Gastroesophageal sphincter (tissue), 4 donors: ENCODE data around the gene ROBO1. TPM values are rescaled to one million over a fixed set of nuclear protein-coding genes. Genes with fewer than 3 reads are reported as not detected.
"Not testable (repeated sequence)": the region's sequence is repeated elsewhere in the genome, so short reads cannot be mapped to it uniquely, and the experiment has no call there.

Experiments
- ATAC-seq: fragments of 150-250 bp; one replicate; pipeline ENCODE4 v1.9.1; 2016; ENCODE audit warnings: mild to moderate bottlenecking, moderate library complexity
- H3K27ac ChIP-seq, 4 donors: fragments of 200-600 bp; sonication (generic) in 3 of 4; 1 replicate in 3 of 4; 2 replicates in 1 of 4; pipeline ENCODE4 v1.5.1; 2016 to 2019
- H3K27me3 ChIP-seq: fragments of 200-600 bp; sonication (generic); one replicate; pipeline ENCODE4 v1.5.1; 2019
- H3K36me3 ChIP-seq, 2 donors: fragments of 200-600 bp; sonication (generic); one replicate each; pipeline ENCODE4 v1.5.1; 2019; ENCODE audit warnings: control low read depth in 1 of 2
- H3K4me1 ChIP-seq, 3 donors: fragments of 200-600 bp; sonication (generic); 1 replicate in 2 of 3; 2 replicates in 1 of 3; pipeline ENCODE4 v1.5.1; 2016 to 2019; ENCODE audit warnings: control low read depth in 2 of 3
- H3K4me3 ChIP-seq, 2 donors: fragments of 200-600 bp; sonication (generic); one replicate each; pipeline ENCODE4 v1.5.1; 2019; ENCODE audit warnings: mild to moderate bottlenecking in 1 of 2, moderate library complexity in 1 of 2
- H3K9me3 ChIP-seq, 3 donors: fragments of 200-600 bp; sonication (generic); one replicate each; pipeline ENCODE4 v1.5.1; 2017 to 2019; ENCODE audit warnings: control low read depth in 2 of 3
- EP300 ChIP-seq: sonication (generic); formaldehyde crosslinking; IDR thresholded peaks from one replicate; pipeline ENCODE4 v1.6.1; 2017; ENCODE audit warnings: antibody characterized with exemption, mild to moderate bottlenecking
- POLR2A ChIP-seq, 2 donors: fragments of 450-650 bp; IDR thresholded peaks; one replicate each; pipeline ENCODE4 v1.6.1; 2017; ENCODE audit warnings: antibody characterized with exemption in 2 of 2, mild to moderate bottlenecking in 2 of 2, moderate library complexity in 1 of 2
- POLR2AphosphoS5 ChIP-seq: sonication (generic); formaldehyde crosslinking; IDR thresholded peaks from one replicate; pipeline ENCODE4 v1.6.1; 2017; ENCODE audit warnings: antibody characterized with exemption
- WGBS, 2 donors: methylation state at CpG; one replicate each; pipeline ENCODE4 v1.1.5; 2018; ENCODE audit warnings: low coverage in 1 of 2; 5-methylcytosine and 5-hydroxymethylcytosine counted together
- total RNA-seq, 4 donors: library from RNA; depleted of rRNA; stranded (reverse); fragments of >200 nt; gene quantifications; one replicate each; pipeline ENCODE4 v1.1.0, GENCODE V29; 2016
- TF ChIP-seq, protein P1 (sequence below), 4 experiments: fragments of 200-600 bp in 2 of 4; fragments of 450-650 bp in 2 of 4; sonication (generic) in 1 of 4; IDR thresholded peaks; one replicate each; pipeline ENCODE4 v1.5.1; 2017 to 2019; ENCODE audit warnings: antibody characterized with exemption in 4 of 4, mild to moderate bottlenecking in 2 of 4, moderate library complexity in 2 of 4

ROBO1 gene
- total RNA-seq, 4 donors from 2014 or later: 9.7 to 15.3 (median 12.9) TPM

DNA sequence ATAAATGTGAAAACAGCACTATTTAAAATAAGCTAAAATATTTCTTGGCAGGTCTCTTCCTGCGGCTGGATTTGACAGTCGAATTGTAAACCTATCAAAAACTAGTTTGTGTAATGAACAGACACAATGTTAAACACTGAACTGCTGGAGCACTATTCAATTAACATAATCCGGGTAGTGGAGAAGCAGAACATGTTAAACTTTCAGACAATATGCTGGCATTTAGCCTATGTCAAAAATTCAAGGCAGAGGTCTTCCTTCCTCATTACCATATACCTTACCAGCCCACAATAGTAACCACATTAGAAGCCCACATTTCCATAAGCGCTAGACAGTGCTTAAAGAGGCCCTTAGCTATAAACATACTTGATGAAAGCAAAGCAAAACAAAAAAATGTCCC is 1042.9 kb downstream of the ROBO1 start:
- peaks cover 0 to 27% (median 0%) of the 10 kb centered on the region in 3 donors for H3K4me1 ChIP-seq
- H3K27ac ChIP-seq: no peak overlapping the region
- H3K27me3 ChIP-seq: no peaks in the 10 kb centered on the region
- WGBS, 2 donors: 29 to 36% methylated on average over 3 to 4 of the region's 4 CpGs
- no peaks in the 10 kb centered on the region for H3K9me3 ChIP-seq
- TF ChIP-seq POLR2A (IDR thresholded peaks at IDR 0.05) (no peak), POLR2AphosphoS5 (no peak), EP300 (no peak)
- TF ChIP-seq, protein P1, sequence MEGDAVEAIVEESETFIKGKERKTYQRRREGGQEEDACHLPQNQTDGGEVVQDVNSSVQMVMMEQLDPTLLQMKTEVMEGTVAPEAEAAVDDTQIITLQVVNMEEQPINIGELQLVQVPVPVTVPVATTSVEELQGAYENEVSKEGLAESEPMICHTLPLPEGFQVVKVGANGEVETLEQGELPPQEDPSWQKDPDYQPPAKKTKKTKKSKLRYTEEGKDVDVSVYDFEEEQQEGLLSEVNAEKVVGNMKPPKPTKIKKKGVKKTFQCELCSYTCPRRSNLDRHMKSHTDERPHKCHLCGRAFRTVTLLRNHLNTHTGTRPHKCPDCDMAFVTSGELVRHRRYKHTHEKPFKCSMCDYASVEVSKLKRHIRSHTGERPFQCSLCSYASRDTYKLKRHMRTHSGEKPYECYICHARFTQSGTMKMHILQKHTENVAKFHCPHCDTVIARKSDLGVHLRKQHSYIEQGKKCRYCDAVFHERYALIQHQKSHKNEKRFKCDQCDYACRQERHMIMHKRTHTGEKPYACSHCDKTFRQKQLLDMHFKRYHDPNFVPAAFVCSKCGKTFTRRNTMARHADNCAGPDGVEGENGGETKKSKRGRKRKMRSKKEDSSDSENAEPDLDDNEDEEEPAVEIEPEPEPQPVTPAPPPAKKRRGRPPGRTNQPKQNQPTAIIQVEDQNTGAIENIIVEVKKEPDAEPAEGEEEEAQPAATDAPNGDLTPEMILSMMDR (IDR thresholded peaks at IDR 0.05): no peak
- no peak overlapping the region for H3K4me3 ChIP-seq
- ATAC-seq: no peak
- no peaks in the 10 kb centered on the region for H3K36me3 ChIP-seq

DNA sequence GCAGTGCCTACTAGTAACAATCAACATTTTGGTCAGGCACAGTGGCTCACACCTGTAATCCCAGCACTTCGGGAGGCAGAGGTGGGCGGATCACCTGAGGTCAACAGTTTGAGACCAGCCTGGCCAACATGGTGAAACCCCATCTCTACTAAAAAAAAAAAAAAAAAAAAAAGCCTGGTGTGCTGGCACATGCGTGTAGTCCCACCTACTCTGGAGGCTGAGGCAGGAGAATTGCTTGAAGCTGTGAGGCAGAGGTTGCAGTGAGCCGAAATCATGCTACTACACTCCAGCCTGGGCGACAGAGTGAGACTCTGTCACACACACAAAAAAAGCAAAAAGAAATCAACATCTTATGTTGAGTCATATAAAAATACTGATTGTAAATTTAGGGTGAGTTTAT is 1043.4 kb downstream of the ROBO1 start:
- not testable (repeated sequence) for H3K36me3 ChIP-seq, ATAC-seq, H3K27me3 ChIP-seq, H3K27ac ChIP-seq, H3K9me3 ChIP-seq, H3K4me3 ChIP-seq
- 79 to 80% methylated on average over 3 to 4 of the region's 5 CpGs for WGBS, 2 donors
- H3K4me1 ChIP-seq: peaks cover 0 to 25% (median 0%) of the 10 kb centered on the region in 3 donors

DNA sequence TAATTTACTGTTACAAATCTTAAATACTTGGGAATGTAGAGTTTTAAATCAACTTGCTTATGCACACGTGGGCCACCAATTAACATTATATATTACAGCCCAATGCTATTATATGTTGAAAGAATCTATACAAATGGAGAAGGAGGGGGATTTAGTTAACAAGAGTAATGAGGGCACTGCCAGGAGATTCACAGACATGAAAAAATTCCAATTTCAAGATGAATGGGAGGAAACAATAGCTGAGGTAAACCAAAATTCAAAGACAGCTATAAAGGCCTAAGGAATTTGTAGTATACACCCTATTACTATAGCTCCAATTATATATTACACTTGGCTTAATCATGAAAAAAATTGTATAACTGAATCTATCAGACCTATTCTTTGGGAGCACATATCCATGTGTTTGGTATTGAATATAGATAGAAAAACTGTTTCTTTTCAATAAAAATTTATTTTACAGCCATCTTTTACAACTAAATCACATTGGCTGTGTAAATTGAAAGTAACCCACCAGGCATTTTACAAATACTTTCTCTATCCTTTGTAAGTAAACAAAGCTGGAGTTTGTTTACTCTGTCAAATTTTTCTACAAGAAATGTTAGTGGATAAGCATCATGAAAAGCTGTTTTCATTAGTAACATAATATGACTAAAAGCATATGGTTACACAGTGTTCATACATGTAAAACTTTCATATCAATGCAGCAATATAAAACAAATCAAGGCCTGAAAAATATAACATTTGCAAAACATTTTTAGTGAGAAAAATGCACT is 1045.8 kb downstream of the ROBO1 start:
- no peak for ATAC-seq
- Histone ChIP-seq H3K4me1 (peaks cover 0 to 15% (median 0%) of the 10 kb centered on the region in 3 donors), H3K36me3 (peaks cover 0 to 1% of the 10 kb centered on the region in 2 donors), H3K27me3 (no peaks in the 10 kb centered on the region), H3K9me3 (no peaks in the 10 kb centered on the region), H3K4me3 (no peak overlapping the region), H3K27ac (no peak overlapping the region)
- 82 to 83% methylated on average over 1 of the region's 1 CpG for WGBS, 2 donors
- no peak for TF ChIP-seq EP300
- TF ChIP-seq, protein P1 (IDR thresholded peaks at IDR 0.05): no peak
- no peak for TF ChIP-seq POLR2AphosphoS5
- no peak for TF ChIP-seq POLR2A (IDR thresholded peaks at IDR 0.05)

DNA sequence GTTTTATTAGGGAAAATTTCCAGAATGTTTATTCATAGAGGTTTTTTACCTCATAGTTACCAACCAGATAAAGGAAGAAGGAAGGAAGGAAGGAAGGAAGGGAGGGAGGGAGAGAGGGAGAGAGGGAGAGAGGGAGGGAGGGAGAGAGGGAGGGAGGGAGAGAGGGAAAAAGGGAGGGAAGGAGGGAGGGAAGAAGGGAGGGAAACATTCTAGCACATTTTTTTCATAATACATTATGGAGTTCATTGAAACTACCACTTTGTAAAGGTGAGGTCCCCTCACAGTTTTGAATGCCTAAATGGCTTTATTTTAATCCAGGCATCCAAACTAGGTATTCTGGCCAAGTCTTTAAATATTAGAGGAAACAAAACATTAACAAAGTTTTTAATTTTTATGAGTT is 1049.1 kb downstream of the ROBO1 start:
- H3K9me3 ChIP-seq: no peaks in the 10 kb centered on the region
- H3K4me3 ChIP-seq: no peak overlapping the region
- no peak overlapping the region for H3K27ac ChIP-seq
- H3K4me1 ChIP-seq: no peaks in the 10 kb centered on the region
- ATAC-seq: no peak
- H3K36me3 ChIP-seq: peaks cover 0 to 3% of the 10 kb centered on the region in 2 donors
- H3K27me3 ChIP-seq: no peaks in the 10 kb centered on the region
- TF ChIP-seq POLR2AphosphoS5 (no peak), POLR2A (IDR thresholded peaks at IDR 0.05) (no peak), EP300 (no peak)
- TF ChIP-seq, protein P1 (IDR thresholded peaks at IDR 0.05): no peak

DNA sequence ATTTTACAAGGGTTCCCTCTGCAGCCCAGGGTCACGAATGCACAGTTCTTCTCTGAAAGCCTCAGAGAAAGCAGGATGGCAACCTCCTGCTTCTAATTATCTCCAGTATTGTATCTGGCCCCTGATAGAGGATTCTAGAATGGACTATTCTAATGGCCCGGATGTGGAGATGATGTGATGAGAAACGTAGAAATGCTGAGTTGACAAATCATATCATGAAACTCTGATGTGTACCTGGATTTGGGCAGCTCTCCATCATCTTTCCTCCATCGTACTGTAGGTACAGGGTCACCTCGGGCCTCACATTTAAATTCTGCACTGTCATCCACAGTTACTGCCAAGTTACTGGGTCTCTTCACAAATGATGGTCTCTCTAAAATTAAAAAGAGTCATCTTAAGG is 1050.8 kb downstream of the ROBO1 start:
- no peak overlapping the region for H3K4me3 ChIP-seq
- no peaks in the 10 kb centered on the region for H3K4me1 ChIP-seq
- peaks cover 0 to 3% of the 10 kb centered on the region in 2 donors for H3K36me3 ChIP-seq
- TF ChIP-seq POLR2A (IDR thresholded peaks at IDR 0.05): no peak
- TF ChIP-seq POLR2AphosphoS5: no peak
- no peaks in the 10 kb centered on the region for H3K9me3 ChIP-seq
- no peak for ATAC-seq
- H3K27me3 ChIP-seq: no peaks in the 10 kb centered on the region
- 86 to 92% methylated on average over 5 of the region's 5 CpGs for WGBS, 2 donors
- H3K27ac ChIP-seq: no peak overlapping the region

DNA sequence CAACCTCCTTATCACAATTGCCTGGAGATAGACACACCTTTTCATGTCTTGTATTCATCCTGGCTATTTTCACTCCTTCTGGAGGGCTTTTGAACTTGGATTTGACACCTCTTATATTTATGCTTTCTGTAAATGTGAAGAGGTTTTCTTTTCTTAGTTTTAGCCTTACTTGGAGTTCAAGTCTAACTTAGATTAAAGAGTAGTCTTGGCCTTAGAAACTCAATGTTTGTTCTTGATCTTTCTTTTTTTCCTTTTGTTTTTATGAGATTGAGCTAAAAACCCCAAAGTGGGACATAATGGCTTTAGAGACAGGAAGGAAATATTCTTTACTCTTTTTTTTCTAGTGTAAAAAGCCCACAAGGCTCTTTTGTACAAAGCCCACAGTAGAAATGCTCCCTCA is 1054.9 kb downstream of the ROBO1 start:
- peaks cover 0 to 3% of the 10 kb centered on the region in 2 donors for H3K36me3 ChIP-seq
- no peaks in the 10 kb centered on the region for H3K4me1 ChIP-seq
- ATAC-seq: no peak
- H3K27me3 ChIP-seq: no peaks in the 10 kb centered on the region
- no peaks in the 10 kb centered on the region for H3K9me3 ChIP-seq
- no peak overlapping the region for H3K4me3 ChIP-seq
- TF ChIP-seq POLR2AphosphoS5 (no peak), EP300 (no peak), POLR2A (IDR thresholded peaks at IDR 0.05) (no peak)
- TF ChIP-seq, protein P1 (IDR thresholded peaks at IDR 0.05): no peak
- H3K27ac ChIP-seq: no peak overlapping the region
